Measurements from ENCODE around the gene SLC39A9.

Gene SLC39A9

DNA sequence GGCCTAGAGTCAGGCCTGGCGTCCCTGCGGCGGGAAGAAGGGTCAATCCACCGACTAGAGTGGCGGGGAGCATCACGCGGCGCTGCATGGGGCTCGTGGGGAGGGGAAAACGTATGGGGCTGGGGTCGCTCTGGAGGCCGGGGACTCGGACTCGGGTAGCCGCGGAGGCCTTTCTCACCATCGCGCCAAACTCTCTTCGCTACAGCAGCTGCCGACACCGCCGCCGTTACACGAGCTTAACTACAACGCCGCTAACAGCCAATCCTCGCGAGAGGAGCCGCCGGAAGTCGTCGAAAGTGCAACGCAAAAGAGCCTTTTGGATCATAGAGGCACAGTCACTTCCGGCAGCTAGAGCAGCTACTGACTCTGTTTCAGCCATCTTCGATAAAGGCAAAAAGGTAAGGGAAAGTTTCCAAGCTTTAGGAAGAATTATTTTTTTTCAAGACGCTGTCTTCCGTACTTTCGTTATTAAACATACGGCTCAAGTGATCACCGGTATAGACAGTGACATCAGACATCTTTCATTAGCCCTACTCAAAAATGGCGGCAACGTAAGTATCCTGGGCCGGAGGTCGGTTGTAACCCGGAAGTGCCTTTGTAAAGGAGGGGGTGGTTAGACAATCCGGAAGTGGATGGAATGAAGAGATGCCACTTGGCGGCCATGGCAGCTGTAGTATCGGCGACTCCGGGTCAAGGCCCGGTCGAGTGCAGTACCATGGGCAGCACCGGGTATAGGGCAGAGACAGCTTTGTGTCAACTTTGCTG, at the start of gene SLC39A9, which contains the start of gene ERH:
SLC39A9 (plus strand) TSS at position 640 of the 765 bp plus-strand sequence. CDS start 678 bp downstream, outside the sequence.
ERH (minus strand) TSS at position 247 of the 765 bp plus-strand sequence; CDS start at position 181, 66 bp downstream.
- DNase-seq (ENCODE audit: low spot score) = peak; percentile 96

GRCh38 chr14:69349091-69349777, 49.3 kb upstream of the SLC39A9 start:
- no peak for DNase-seq (ENCODE audit: low spot score)

GRCh38 chr14:69350892-69351291, 47.6 kb upstream of the SLC39A9 start:
- DNase-seq (ENCODE audit: low spot score) = no peak

DNA sequence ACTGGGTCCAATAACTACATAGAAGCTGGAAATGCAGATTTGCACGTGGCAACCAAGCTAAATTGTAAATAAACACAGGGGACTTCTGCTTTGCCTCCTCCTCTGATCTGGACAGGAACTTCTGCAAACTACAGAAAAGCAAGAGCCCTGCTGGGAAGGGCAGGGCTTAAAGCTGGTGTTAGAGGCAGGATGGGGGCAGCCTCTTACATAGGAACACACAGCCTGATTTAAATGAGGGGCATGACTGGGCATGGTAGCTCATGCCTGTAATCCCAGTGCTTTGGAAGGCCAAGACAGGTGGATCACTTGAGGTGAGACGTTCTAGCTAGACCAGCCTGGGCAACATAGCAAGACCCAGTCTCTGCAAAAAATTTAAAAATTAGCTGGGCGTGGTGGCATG, 47.1 kb upstream of the SLC39A9 start:
- no peak for DNase-seq (ENCODE audit: low spot score)

DNA sequence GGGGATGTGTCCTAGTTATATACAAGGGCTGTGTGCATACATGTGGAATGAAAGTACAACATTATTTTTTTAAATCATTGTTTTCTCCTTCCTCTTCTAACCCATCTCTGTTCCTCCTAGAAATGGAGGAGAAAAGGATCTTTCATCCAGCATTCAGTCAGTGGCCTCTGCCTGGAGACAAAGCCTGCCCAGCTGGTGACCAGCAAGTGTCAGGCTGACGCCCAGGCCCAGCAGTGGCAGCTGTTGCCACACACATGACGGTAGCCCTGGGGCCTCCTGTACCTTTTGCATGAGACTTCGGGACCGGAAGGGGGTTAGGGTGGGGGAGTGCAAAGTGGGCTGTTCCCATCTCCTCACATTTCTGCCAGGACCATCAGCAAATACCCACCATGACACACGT, 46.6 kb upstream of the SLC39A9 start:
- DNase-seq (ENCODE audit: low spot score) = no peak

GRCh38 chr14:69353168-69353567, 45.3 kb upstream of the SLC39A9 start:
- no peak for DNase-seq (ENCODE audit: low spot score)

- peak; percentile 77 for DNase-seq (ENCODE audit: low spot score)
Measured at GRCh38 chr14:69354383-69355153, 43.9 kb upstream of the SLC39A9 start.

- no peak for DNase-seq (ENCODE audit: low spot score)
Measured at GRCh38 chr14:69355154-69355597, 43.3 kb upstream of the SLC39A9 start.

DNA sequence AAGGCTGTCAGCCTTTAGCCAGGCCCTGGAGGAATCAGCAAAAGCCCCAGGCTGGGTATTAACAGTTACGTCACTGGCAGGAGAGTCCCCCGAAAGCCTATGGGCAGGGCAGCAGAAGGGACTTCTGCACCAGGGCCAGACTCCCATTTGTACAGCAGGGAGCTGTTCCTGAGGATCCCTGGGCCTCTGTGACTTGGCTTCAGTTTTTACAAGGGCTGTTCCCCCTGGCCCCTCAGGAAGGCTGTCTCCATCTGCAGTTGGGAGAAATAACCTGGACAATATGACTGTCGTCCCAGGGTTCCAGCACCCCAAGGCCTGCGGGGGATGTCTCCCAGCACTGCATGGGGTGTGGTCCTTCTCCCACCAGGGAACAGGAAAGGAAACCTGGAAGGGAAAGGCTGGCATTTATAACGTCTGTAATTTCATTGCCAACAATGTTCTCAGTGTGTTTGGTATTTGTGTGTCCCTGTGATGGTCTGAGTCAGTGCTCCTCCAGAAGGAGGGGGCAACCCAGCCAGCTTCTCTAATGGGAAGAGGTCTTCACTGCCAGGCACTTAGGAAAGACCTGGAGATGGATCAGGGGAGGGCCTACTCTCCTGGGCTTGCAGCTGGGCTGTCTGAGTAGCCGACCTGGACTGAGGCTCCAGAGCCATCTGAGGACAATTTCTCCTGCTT, 42.7 kb upstream of the SLC39A9 start:
- no peak for DNase-seq (ENCODE audit: low spot score)

DNA sequence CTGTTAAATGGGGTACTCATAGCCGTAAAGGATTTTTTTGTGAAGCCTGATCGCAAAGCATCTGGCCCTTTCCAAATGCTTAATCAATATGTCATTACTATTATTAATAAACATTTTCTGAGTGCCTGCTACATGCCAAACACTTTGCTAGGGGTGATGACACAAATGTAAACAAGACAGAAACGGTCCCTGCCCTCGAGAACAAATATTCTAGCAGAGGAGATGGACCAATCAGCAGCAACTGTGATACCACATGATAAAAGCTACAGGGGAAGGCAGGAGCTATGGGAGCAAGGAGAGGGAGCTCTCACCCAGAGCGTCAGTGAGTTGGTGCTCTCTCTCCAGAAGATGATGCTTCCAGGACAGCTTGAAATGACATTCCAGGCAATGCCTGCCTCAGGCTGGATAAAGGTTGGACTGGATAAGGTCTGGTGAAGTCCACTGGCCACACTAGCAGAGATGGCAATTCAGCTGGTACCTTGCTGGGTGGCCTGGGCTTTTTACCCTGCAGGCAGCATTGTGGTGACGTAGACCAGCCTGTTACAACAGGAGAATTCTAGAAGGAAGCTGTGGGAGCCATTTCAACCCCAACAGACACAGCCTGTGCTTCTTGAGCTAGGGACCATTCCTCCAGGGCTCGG, 41.5 kb upstream of the SLC39A9 start:
- no peak for DNase-seq (ENCODE audit: low spot score)

GRCh38 chr14:69357544-69358200, 40.8 kb upstream of the SLC39A9 start:
- DNase-seq (ENCODE audit: low spot score) = no peak

DNA sequence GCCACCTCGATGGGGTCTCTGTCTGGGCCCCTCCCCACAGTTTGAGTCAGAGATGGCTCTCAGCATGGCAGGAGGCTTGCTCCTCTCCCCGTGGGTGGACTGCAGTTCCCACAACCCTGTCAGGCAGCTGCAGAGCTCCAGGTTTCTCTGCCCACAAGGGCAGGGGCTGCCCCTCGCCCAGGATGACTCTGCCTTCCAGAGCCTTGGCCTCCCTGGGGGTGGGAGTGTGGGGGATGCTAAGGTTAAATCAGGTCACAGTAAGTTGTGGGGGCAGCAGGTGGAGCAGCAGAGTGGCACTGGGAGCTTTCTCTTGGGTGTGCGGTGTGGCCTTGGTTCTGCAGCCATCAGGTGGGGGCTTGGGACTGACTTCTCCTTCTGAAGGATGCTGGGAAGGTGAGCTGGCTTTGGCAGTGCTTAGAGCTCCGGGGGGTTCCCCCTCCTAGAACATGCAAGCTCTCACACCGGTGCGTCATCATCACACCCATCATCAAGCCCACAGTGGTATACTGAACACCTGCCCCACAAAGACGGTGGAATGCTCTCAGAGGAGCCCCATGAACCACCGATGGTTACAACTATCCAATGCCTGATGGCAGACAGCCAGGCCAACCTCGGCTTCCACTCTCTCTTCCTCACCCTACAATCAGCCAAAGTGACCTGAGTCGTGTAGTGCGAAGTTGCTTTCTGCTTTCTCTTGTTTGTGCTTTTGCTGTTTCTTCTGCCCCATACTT, 40.1 kb upstream of the SLC39A9 start:
- peak; percentile 4 for DNase-seq (ENCODE audit: low spot score)

DNA sequence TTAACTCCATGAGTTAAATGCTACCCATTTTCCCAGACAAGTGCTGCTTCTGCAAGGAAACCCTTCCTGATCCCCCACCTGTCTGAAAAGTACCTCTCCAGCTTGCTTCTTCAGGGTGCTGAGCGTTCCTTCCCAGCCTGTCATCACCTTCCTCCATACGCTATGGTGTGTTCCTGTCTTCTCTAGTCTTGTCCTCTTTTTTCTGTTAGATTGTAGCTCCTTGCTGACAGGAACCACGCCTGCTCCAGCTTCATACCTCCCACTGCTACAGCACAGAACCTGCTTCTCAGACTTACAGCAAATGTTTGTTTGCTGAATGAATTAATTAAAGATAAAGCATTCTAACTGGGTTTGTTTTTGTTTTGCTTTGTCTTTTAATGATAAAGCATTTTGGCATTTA, 39.5 kb upstream of the SLC39A9 start:
- DNase-seq (ENCODE audit: low spot score) = no peak

DNA sequence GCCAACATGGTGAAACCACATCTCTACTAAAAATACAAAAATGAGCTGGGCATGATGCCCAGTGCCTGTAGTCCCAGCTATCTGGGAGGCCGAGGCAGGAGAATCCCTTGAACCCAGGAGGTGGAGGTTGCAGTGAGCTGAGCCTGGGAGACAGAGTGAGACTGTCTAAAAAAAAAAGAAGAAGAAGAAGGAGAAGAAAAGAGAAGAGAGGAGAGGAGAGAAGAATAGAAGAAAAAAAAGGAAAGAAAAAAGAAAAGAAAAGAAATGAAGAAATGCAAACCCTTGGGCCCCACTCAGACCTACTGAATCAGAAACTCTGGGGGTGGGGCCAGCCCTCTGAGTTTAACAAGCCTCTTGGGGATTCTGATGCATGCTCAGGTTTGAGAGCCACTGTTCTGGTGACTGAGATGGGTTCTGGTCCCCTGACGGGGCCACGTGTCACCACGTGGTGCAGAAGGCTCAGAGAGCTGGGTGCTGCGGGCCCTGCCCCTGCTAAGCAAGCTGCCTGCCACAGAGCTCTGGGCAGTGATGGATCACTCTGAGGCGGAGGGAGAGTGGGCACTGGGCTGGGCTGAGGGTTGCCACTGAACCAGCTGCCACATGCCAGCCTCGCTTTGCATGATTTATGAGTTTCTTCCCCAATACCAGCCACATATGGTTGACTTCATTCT, 37.9 kb upstream of the SLC39A9 start:
- no peak for DNase-seq (ENCODE audit: low spot score)

DNA sequence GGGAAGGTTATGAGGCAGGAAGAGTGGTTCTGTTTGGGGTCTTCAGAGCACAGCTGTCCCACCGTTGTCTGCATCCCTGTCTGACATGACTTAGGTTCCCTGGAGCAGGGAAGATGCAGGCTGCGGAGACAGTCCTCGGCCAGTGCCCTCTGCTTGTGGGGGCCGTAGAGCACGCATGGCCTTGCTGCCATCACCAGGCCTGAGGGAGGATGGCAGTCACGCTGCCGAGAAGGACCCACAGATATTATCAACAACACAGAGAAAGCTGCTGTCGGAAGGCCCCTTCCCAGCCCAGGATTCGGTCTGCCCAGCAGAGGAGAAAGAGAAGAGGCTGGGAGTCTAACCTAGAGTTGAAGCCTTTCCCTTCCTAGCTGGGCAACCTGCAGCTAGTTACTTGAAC, 35.4 kb upstream of the SLC39A9 start:
- no peak for DNase-seq (ENCODE audit: low spot score)

DNA sequence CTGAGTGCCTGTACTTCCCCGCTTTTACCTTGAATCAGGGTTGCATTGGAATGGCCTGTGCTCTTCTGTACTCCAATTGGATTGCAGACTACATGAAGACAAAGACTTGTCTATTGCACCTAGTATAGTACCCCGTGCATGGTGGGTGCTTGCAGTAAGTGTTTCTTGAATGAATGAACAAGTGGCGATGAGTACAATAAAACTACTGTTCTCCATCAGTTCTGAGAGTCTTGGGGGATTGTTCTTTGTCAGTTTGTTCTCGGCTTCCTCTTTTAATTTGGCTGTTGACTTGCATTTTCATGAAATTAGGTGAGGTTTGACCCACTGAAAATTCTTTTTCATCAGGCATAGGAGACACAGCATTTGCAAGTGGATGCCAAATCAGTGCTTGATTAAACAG, 34.5 kb upstream of the SLC39A9 start:
- DNase-seq (ENCODE audit: low spot score) = no peak

GRCh38 chr14:69364378-69364777, 34.1 kb upstream of the SLC39A9 start:
- no peak for DNase-seq (ENCODE audit: low spot score)

DNA sequence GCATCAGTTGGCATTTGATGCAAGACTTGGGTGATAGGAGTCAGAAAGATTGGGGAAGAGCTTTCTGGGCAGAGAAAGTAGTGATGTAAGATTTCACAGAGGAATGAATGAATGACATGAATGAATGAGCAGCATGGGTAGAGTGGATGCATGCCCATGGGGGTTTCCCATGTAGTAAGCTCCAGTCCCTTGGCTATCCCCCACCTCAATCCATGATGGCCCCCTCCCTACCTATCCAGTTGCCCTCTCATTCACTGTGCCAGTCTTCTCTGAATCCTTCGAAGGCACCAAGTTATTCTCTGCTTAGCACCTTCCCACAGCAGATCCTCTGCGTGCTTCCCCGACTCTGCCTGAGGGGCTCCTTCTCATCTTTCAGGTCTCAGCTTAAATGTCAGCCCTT, 32.4 kb upstream of the SLC39A9 start:
- no peak for DNase-seq (ENCODE audit: low spot score)

- no peak for DNase-seq (ENCODE audit: low spot score)
Measured at GRCh38 chr14:69366761-69367160, 31.7 kb upstream of the SLC39A9 start.

GRCh38 chr14:69368381-69368780, 30.1 kb upstream of the SLC39A9 start:
- no peak for DNase-seq (ENCODE audit: low spot score)

Data from activated CD4-positive, alpha-beta T cell treated with anti-CD3 and anti-CD28 coated beads, Interleukin-2, Interleukin-4, amounts not matched to agents 100 ng/mL and 50 ng/mL, durations not matched to agents 16 hours and 8 hours (primary cell).